Activated CD4-positive, alpha-beta T cell treated with anti-CD3 and anti-CD28 coated beads, Interleukin-10, Interleukin-2, amounts not matched to agents 100 ng/mL and 50 ng/mL, durations not matched to agents 16 hours and 8 hours (primary cell): ENCODE results near the gene VPS36.
A peak's percentile ranks its signal among the peaks of the same experiment; 100 is the strongest.
"Not testable (repeated sequence)": the region's sequence is repeated elsewhere in the genome, so short reads cannot be mapped to it uniquely, and the experiment has no call there.

Source experiments
- DNase-seq: peaks from one replicate; pipeline ENCODE4 v3.0.0-alpha.2; 2020

The VPS36 gene

GRCh38 chr13:52432456-52432855 is 18.0 kb downstream of the VPS36 start:
- DNase-seq, result no peak

DNA sequence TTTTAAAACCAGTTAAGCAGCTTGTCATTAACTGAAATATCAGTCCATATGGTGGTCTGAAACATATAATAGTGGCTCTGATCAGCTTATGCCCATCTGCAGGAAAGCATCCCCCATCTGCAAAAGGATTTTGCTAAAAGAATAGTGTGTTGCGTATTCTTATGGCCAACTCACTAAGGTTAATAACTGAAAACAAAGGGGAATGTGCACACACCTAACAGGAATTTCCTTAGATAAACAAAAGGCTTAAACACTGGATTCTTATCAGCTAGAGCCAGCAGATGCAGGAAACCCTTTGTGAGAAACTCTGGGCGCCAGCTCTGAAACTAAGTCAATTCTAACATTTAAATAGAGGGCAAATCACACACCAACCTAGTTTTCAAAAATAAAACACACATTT is 22.1 kb downstream of the VPS36 start:
- DNase-seq, result no peak

DNA sequence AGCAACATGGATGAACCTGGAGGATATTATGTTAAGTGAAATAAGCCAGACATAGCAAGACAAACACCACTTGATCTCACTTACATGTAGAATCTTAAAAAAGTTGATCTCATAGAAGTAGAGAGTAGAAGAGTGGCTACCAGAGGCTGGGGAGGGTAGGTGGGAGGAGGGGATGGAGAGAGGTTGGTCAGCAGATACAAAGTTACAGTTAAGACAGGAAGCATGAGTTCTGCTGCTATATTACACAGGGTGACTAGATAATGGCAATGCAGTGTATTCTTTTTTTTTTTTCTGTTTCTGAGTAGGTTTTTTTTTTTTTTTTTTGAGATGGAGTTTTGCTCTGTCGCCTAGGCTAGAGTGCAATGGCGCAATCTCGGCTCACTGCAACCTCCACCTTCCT is 29.2 kb downstream of the VPS36 start:
- no peak for DNase-seq

- DNase-seq, result no peak
Observed at GRCh38 chr13:52419080-52419479, 31.4 kb downstream of the VPS36 start.

DNA sequence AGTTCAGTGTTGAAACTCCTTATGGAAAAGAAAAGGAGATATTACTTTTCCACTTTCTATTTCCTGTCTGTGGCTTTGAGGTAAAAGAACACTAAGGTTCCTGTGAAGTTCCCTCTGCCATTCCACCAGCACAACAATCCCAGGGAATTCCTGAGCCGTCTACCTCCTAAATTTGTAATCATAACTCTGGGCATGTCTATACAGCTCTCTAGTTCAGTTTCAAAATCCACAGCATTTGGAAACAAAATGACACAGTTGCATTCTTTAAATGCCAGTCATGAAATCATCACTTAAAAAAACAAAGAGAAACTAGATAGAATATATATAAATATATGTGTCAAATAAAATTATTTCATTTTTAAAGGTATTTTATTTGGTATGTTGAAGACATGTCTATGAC is 35.5 kb downstream of the VPS36 start:
- no peak for DNase-seq

DNA sequence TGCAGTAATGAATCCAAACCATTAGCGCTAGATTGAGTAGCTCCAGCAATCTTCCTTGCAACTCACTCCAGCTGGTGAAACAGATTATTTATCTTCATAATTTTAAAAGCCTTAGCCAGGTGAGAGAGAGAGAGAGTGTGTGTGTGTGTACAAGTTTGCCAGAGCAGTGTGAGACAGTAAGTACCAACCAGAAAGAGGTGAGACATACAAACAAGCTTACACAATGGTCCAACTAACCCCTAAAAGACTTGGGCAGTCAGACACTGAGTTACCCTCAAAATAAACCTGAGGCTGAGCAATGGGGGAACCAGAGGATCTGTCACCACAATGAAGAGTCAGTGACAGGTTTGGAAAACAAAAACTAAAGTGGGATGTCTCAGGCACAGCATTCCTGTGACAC is 36.4 kb downstream of the VPS36 start:
- DNase-seq, result no peak

- DNase-seq, result no peak
Observed at GRCh38 chr13:52412128-52412527, 38.3 kb downstream of the VPS36 start.

DNA sequence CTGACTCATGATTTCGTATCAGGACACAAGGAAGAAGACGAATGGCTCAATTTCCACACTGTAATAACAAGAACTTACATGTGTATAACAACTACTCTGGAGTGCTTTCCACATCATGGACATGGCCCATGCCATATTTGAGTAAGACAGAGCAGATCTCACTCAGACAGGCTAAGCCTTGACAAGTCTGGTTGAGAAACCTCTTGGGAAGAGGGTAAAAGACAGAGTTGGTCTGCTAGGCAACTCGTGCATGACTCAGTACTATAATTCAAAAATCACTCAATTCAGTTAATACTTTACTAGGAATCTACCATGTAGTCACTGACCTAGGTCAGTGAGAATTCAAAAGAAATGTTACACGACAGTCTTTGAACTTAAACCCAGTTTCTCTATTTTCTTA is 38.8 kb downstream of the VPS36 start:
- DNase-seq, result peak; percentile 69

DNA sequence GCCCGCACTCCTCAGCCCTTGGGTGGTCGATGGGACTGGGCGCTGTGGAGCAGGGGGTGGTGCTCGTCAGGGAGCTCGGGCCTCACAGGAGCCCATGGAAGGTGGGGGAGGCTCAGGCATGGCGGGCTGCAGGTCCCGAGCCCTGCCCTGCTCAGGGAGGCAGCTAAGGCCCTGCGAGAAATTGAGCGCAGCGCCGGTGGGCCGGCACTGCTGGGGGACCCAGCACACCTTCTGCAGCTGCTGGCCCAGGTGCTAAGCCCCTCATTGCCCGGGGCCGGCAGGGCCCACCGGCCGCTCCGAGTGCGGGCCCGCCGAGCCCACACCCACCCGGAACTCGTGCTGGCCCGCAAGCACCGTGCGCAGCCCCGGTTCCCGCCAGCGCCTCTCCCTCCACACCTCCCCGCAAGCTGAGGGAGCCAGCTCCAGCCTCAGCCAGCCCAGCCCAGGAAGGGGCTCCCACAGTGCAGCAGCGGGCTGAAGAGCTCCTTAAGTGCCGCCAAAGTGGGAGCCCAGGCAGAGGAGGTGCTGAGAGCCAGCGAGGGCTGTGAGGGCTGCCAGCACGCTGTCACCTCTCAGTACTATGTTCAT is 42.3 kb downstream of the VPS36 start:
- DNase-seq, result not testable (repeated sequence)

GRCh38 chr13:52407436-52407835 is 43.0 kb downstream of the VPS36 start:
- DNase-seq, result not testable (repeated sequence)

DNA sequence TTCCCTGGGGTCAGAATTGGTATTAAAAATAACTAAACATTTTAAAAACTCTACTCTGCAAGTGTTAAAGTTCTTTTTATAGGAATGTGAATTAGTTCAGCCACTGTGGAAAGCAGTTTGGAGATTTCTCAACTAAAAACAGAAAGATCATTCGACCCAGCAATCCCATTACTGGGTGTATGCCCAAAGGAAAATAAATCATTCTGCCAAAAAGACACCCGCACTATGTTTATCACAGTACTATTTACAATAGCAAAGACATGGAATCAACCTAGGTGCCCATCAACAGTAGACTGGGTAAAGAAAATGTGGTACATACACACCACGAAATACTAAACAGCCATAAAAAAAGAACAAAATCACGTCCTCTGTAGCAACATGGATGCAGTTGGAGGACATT is 43.8 kb downstream of the VPS36 start:
- DNase-seq, result no peak

DNA sequence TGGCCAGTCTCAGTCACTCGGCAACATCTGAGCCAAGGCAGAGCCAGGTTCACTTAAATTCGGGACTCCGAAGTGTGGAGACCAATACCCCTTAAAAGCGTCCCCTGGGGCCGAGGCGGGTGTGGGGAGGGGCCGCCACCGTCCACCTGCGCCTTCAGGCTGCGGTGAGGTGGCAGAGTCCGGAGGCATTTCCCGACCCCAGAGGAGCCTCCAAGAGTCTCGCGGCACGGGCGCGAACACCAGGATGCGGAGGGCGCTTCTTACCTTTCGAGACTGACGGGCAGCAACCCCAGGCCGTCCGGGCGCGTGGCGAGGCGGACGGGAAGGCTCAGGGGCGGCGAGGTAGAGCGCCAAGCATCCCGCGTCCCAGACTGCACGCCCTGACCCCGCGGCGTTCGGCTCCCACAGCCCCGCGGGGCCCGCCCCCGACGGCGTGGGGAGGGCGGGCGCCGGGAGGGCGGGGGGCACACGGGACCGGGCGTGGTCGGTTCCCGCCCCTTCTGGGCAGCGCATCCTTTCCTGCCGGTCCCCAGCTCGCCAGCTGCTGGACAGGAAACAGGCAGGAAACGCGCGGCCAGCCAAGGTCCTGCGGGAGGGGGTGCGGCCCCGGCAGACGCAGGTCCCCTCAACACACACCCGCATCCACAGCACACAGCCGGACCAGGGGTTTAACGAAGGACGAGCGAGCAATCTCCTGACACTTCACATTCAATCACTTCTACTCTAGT is 44.5 kb downstream of the VPS36 start, which contains the start of gene THSD1:
Gene THSD1 (minus strand): TSS at position 406 of the 728 bp plus-strand sequence. CDS start 3,572 bp downstream, outside the sequence.
- peak; percentile 9 for DNase-seq

DNA sequence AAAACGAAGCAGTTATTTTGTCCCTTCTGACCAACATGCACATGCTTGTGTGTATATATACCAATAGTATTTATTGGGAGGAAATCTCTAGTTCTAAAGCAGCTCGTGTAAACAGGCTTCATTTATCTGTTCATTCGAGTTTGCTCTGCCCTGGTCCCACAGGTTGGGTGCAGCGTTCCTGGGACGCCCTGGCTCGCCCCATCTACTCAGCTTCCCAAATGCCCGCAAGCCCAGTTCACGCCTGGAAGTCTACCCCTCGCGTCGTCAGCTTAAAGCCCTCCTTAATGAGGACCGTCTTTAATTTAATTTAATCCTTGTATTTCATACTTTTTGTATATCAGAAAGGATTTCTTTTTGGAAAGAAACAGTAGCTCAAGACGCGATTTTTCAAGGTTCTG is 45.1 kb downstream of the VPS36 start:
- no peak for DNase-seq

GRCh38 chr13:52399708-52400107 is 50.7 kb downstream of the VPS36 start:
- no peak for DNase-seq

GRCh38 chr13:52399046-52399445 is 51.4 kb downstream of the VPS36 start:
- no peak for DNase-seq

DNA sequence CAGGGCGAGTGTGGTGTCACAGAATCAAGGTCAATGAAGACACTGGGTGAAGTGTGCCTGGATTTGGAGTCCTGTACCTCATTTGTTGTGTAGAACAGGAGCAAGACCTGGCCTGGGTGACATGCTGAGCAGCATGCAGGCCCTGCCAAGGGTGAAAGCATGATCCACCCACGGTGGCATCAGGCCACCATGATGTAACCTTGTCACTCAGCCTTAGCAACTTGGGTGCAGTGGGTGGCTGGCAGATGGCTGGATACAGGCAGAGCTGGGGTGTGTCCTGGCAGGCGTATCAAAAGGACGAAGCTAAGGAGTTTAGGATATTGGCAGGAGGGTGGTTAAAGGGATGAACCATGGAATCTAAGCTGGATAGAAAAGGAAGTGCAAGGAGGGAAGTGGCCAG is 54.7 kb downstream of the VPS36 start:
- no peak for DNase-seq

DNA sequence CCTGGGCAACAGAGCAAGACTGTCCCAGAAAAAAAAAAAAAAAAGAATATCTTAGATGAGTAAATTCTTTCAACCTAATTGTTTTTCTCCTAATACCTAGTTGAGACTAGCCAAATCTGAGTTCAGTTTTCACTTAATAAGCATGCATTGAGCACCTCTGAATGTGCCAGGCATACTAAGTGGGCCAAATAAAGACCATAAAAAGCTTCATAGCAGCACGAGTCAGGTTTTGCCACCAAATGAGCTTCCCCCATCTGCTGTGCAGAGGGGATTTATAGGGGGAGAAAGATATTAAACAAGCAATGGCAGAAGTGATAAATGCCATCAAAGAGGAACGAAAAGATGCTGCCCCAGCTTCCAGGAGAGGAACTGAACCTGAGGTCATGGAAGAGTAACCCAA is 55.8 kb downstream of the VPS36 start:
- no peak for DNase-seq

DNA sequence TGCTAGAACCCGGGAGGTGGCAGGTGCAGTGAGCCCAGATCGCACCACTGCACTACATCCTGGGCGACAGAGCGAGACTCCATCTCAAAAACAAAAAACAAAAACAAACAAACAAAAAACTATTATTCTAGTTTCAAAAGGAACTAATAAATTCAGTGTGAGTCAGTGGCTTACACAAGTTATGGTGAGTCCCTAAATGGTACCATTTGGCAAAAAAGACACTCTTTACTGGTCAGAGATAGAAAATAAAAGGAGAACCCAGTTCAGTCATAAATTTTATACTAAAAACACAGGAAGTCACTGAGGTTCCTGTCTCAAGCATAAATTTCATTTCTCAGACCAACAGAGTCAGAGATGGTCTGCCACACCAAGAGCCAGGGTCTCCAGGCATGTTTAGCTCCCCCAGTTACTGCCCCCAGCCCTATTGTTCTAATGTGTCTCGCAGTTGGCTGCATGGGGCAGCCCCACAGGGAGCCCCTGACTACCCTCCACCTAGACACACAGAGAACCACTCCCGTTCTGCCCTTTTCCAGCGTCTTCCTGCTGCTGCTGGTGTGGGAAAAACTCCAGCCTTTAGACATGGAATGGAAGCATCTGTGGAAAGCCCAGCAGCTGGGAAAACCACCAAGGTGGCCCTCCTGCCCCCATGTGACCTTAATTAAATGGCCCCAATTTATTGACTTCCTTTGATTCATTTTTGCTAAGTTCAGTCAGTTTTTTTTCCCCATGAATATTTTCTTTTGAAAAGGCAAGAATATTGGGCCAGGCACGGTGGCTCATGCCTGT is 56.7 kb downstream of the VPS36 start:
- no peak for DNase-seq

- no peak for DNase-seq
Observed at GRCh38 chr13:52387721-52388120, 62.7 kb downstream of the VPS36 start.

GRCh38 chr13:52385870-52386269 is 64.6 kb downstream of the VPS36 start:
- no peak for DNase-seq

GRCh38 chr13:52383366-52383765 is 67.1 kb downstream of the VPS36 start:
- no peak for DNase-seq

DNA sequence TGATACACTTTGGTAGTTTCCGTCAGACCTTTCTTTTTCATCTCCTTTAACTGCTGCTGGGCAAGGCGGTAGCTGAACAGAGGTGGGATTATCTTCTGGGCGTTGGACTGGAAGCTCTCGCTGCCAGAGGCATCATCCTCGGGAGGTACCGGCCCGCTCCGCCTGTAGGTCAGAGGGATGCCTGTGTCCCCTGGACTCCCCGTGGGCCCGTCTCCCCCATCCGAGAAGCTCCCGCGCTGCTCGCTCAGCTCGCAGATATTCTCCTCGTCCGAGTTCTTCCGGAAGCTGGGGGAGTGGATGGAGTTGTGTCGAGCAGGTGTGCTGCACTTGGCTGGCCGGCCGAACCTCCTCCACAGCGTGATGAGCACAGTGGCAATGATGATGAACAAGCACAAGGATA is 72.1 kb downstream of the VPS36 start:
- no peak for DNase-seq

- no peak for DNase-seq
Observed at GRCh38 chr13:52377898-52378297, 72.5 kb downstream of the VPS36 start.

- DNase-seq, result no peak
Observed at GRCh38 chr13:52374873-52375411, 75.5 kb downstream of the VPS36 start.
